ENCODE results near the gene WNK4.

GRCh38 chr17:42773290-42774035 is 6.9 kb upstream of the WNK4 start, which contains the start of gene VPS25:
- TF ChIP-seq CTCF (IDR thresholded peaks at IDR 0.05) (peak in 3 of 4 experiments; percentile 19 to 30 (median 30)), POLR2A (IDR thresholded peaks at IDR 0.05) (peak in 1 of 2 donors; percentile 52)

Measured in uterus (tissue), 2 donors.